ENCODE measurements around the gene CD82. TPM values are rescaled to one million over a fixed set of nuclear protein-coding genes. Genes with fewer than 3 reads are reported as not detected.

Gene CD82
- total RNA-seq, 3 donors from 2014 or later, result 27.2 to 43.2 (median 29.6) TPM

GRCh38 chr11:44592125-44592940, 26.9 kb downstream of the CD82 start:
- ATAC-seq (peak; percentile 19), DNase-seq (no peak)
- intact Hi-C loops (cut with DNase I, micrococcal nuclease), result no loop called here

GRCh38 chr11:44593251-44593650, 27.8 kb downstream of the CD82 start:
- intact Hi-C loops (cut with DNase I, micrococcal nuclease), result no loop called here
- Histone ChIP-seq H3K36me3 (ENCODE audit: low read depth) (no peaks in the 10 kb centered on the region), H3K4me1 (ENCODE audit: low read depth) (peaks cover 8% of the 10 kb centered on the region), H3K9me3 (no peaks in the 10 kb centered on the region), H3K4me3 (no peak overlapping the region)
- no peak for ATAC-seq
- TF ChIP-seq CTCF (IDR thresholded peaks at IDR 0.05), result no peak
- no peak for DNase-seq

More at GRCh38 chr11:44592125-44592940, 26.9 kb downstream of the CD82 start:
- Histone ChIP-seq H3K9me3 (no peaks in the 10 kb centered on the region), H3K36me3 (ENCODE audit: low read depth) (no peaks in the 10 kb centered on the region), H3K4me1 (ENCODE audit: low read depth) (peaks cover 7% of the 10 kb centered on the region), H3K4me3 (no peak overlapping the region)
- TF ChIP-seq CTCF (IDR thresholded peaks at IDR 0.05), result no peak

GRCh38 chr11:44595006-44595405, 29.5 kb downstream of the CD82 start:
- no peak overlapping the region for H3K4me3 ChIP-seq
- no peak for DNase-seq
- no peaks in the 10 kb centered on the region for H3K36me3 ChIP-seq (ENCODE audit: low read depth)
- no peak for TF ChIP-seq CTCF (IDR thresholded peaks at IDR 0.05)
- peaks cover 8% of the 10 kb centered on the region for H3K4me1 ChIP-seq (ENCODE audit: low read depth)
- intact Hi-C loops (cut with DNase I, micrococcal nuclease), result no loop called here
- no peak for ATAC-seq
- no peaks in the 10 kb centered on the region for H3K9me3 ChIP-seq

- H3K4me1 ChIP-seq (ENCODE audit: low read depth), result peaks cover 9% of the 10 kb centered on the region
- ATAC-seq (peak; percentile 16), DNase-seq (no peak)
- no peak overlapping the region for H3K4me3 ChIP-seq
- H3K9me3 ChIP-seq, result no peaks in the 10 kb centered on the region
- intact Hi-C loops (cut with DNase I, micrococcal nuclease), result no loop called here
- TF ChIP-seq CTCF (IDR thresholded peaks at IDR 0.05), result no peak
- H3K36me3 ChIP-seq (ENCODE audit: low read depth), result no peaks in the 10 kb centered on the region
These were observed 30.5 kb downstream of the CD82 start for GRCh38 chr11:44595964-44596381.

GRCh38 chr11:44596525-44597276, 31.2 kb downstream of the CD82 start:
- ATAC-seq (peak; percentile 52), DNase-seq (no peak)
- Histone ChIP-seq H3K9me3 (no peaks in the 10 kb centered on the region), H3K36me3 (ENCODE audit: low read depth) (no peaks in the 10 kb centered on the region), H3K4me1 (ENCODE audit: low read depth) (peaks cover 17% of the 10 kb centered on the region), H3K4me3 (no peak overlapping the region)
- no peak for TF ChIP-seq CTCF (IDR thresholded peaks at IDR 0.05)
- intact Hi-C loops (cut with DNase I, micrococcal nuclease), result no loop called here
